ENCODE data around the gene C1QTNF6. TPM values are rescaled to one million over a fixed set of nuclear protein-coding genes. Genes with fewer than 3 reads are reported as not detected.

C1QTNF6 gene
- total and polyA plus RNA-seq, 2 of the 8 experiments (the other 6 are each of a cell fraction or from before 2014, with no cell fraction given), result 3.1 to 6.5 TPM

DNA sequence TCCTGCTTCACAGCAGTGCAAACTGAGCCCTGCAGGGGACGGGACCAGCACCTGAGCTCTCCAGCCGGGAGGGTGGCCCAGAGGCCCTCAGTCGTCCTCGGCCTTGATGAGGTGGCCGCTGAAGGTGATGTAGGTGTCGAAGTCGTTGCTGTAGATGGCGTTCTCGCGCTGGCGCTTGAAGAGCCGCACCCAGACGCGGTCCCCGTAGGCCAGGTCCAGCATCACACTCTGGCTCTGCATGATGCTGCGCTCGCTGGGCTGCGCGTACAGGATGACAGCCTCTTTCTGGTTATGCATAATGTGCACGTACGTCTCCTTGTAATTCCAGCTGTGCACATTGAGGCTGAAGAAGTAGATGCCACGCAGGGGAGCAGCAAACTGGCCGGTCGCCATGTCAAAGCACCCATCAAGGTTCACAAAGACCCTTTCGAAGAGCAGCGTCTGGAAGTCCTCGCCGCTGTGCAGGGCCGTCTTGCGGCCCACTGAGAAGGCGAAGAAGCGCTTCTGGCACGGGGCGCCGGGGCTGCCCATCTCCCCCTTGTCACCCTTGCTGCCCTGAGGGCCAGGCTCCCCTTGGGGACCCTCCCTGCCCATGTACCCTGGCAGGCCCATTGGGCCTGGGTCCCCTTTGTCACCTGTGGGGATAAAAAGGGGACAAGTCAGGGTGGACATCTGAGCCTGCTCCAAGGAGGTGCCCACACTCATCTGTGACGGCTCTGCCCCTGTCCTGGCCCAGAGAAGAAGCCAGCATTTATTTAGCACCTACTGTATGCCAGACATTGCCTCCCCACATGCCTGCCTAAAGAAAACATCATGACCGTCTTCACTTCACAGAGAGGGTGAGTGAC lies 5.7 kb downstream of the C1QTNF6 start:
- WGBS, 2 experiments (ENCODE audit: extremely low coverage in 1 of 2, insufficient coverage in 1 of 2, insufficient read length in 1 of 2, insufficient replicate concordance in 2 of 2, low coverage in 1 of 2, low lambda C conversion rate in 2 of 2, missing lambda C conversion rate in 1 of 2), result 82% methylated on average over 37 of the region's 37 CpGs; no CpG with 5 or more reads in 1 of the 2 experiments
- H3K79me2 ChIP-seq (ENCODE audit: control insufficient read depth in 1 of 2, insufficient read depth in 2 of 2, low read length in 2 of 2), result no peaks in the 10 kb centered on the region
- H3K36me3 ChIP-seq (ENCODE audit: control insufficient read depth in 2 of 4, insufficient read depth in 4 of 4, low read length in 3 of 4), result no peaks in the 10 kb centered on the region
- no peak for FAIRE-seq
- no peak overlapping the region for H2BK5ac ChIP-seq (ENCODE audit: low read depth, low read length)
- H2BK120ac ChIP-seq (replicated peaks; ENCODE audit: low read depth, low read length), result no peak overlapping the region
- H3K4me3 ChIP-seq (ENCODE audit: extremely low read depth in 1 of 4, insufficient read depth in 2 of 4, low read depth in 3 of 4, low read length in 4 of 4), result no peak overlapping the region
- no peak overlapping the region for H3K4ac ChIP-seq (replicated peaks; ENCODE audit: insufficient read length, low read depth, low read length)
- H3K14ac ChIP-seq (ENCODE audit: insufficient read length), result no peak overlapping the region
- no peaks in the 10 kb centered on the region for H4K20me1 ChIP-seq (replicated peaks in 1 of 2; ENCODE audit: control insufficient read depth in 1 of 2, insufficient read depth in 2 of 2, low read length in 2 of 2)
- H2AK5ac ChIP-seq (ENCODE audit: low read depth, low read length), result no peak overlapping the region
- H3K27ac ChIP-seq (ENCODE audit: low read depth, low read length), result no peak overlapping the region
- DNase-seq (ENCODE audit: low read depth in 1 of 2, low spot score in 2 of 2), result no peak
- H3K23ac ChIP-seq (ENCODE audit: insufficient read length), result no peak overlapping the region
- H3K18ac ChIP-seq (ENCODE audit: extremely low read depth, low read length), result no peak overlapping the region
- no peaks in the 10 kb centered on the region; a peak in 1 of 7 replicates for H3K27me3 ChIP-seq (replicated peaks in 1 of 4; ENCODE audit: control insufficient read depth in 3 of 4, extremely low read depth in 1 of 4, insufficient read depth in 3 of 4, low read length in 3 of 4)
- H4K5ac ChIP-seq (ENCODE audit: insufficient read length, low read depth, low read length), result no peak overlapping the region
- H3K4me1 ChIP-seq (replicated peaks in 1 of 4; ENCODE audit: control insufficient read depth in 3 of 4, insufficient read depth in 4 of 4, low read length in 3 of 4), result peaks cover 0 to 3% (median 3%) of the 10 kb centered on the region in 4 experiments; a peak in 3 of 7 replicates
- no peak overlapping the region for H3K4me2 ChIP-seq (ENCODE audit: insufficient read depth in 1 of 2, low read depth in 2 of 2, low read length in 2 of 2)
- no peak overlapping the region for H3K9ac ChIP-seq (replicated peaks in 1 of 4; ENCODE audit: extremely low read depth in 1 of 4, low read depth in 3 of 4, low read length in 3 of 4)
- H3K79me1 ChIP-seq (ENCODE audit: low read depth, low read length), result no peaks in the 10 kb centered on the region
- no peak overlapping the region for H4K8ac ChIP-seq (ENCODE audit: extremely low read depth, insufficient read depth, low read length)
- H3K56ac ChIP-seq (replicated peaks; ENCODE audit: insufficient read length, low read depth, low read length), result no peak overlapping the region
- ChIA-PET CTCF (ENCODE audit: partially characterized antibody) (interaction anchor here (0.9 to 1.3 kb wide), 4 partner anchors 15 to 77 kb away, joined by 3 to 5 read pairs (median 4); partner anchors contain the start of gene RAC2), POLR2A (ENCODE audit: partially characterized antibody) (no interaction called here)
- H4K91ac ChIP-seq (replicated peaks; ENCODE audit: insufficient read length, low read length), result no peak overlapping the region
- no peak for TF ChIP-seq JUND (IDR thresholded peaks at IDR 0.05; ENCODE audit: low read length)
- TF ChIP-seq, protein P1, sequence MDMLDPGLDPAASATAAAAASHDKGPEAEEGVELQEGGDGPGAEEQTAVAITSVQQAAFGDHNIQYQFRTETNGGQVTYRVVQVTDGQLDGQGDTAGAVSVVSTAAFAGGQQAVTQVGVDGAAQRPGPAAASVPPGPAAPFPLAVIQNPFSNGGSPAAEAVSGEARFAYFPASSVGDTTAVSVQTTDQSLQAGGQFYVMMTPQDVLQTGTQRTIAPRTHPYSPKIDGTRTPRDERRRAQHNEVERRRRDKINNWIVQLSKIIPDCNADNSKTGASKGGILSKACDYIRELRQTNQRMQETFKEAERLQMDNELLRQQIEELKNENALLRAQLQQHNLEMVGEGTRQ (IDR thresholded peaks at IDR 0.05; ENCODE audit: low read length), result no peak
- TF ChIP-seq TCF12 (IDR thresholded peaks at IDR 0.05; ENCODE audit: low read depth, low read length), result no peak
- no peak for TF ChIP-seq MAFK (IDR thresholded peaks at IDR 0.05; ENCODE audit: low read depth, low read length)
- peak; percentile 18 to 66 (median 30) for TF ChIP-seq CTCF (IDR thresholded peaks at IDR 0.05; ENCODE audit: control extremely low read depth in 1 of 3, insufficient read depth in 1 of 3, low read depth in 1 of 3, low read length in 3 of 3)
- peak; percentile 54 to 59 for TF ChIP-seq RAD21 (IDR thresholded peaks at IDR 0.05 in 1 of 2, conservative IDR thresholded peaks at IDR 0.05 in 1 of 2; ENCODE audit: low read depth in 2 of 2, low read length in 2 of 2)
- H2BK12ac ChIP-seq (ENCODE audit: low read depth, low read length), result no peak overlapping the region
- H3K23me2 ChIP-seq (ENCODE audit: low read depth, low read length), result no peaks in the 10 kb centered on the region
- no peak overlapping the region; the same call in 1 of the 2 replicates for H2BK15ac ChIP-seq (ENCODE audit: low read length)
- no peak overlapping the region for H2AFZ ChIP-seq (ENCODE audit: low read length)
- H2BK20ac ChIP-seq (ENCODE audit: low read length), result no peak overlapping the region; the same call in 1 of the 2 replicates
- no peaks in the 10 kb centered on the region for H3K9me3 ChIP-seq (ENCODE audit: insufficient read depth in 2 of 2, low read depth in 1 of 2, low read length in 1 of 2)

Measured in H1 (cell line).